Left ventricle myocardium inferior (tissue), 1 donor: ENCODE data around the gene DUOXA1. TPM values are rescaled to one million over a fixed set of nuclear protein-coding genes. Genes with fewer than 3 reads are reported as not detected.

Experiments used
- DNase-seq: peaks from one replicate; pipeline ENCODE4 v3.0.0-alpha.2; 2020
- H3K27ac ChIP-seq: fragments of 200-600 bp; replicated peaks from 2 replicates; pipeline ENCODE4 v1.8.0; 2021
- H3K27me3 ChIP-seq: fragments of 200-600 bp; 2 replicates; pipeline ENCODE4 v1.8.0; 2021; ENCODE audit warnings: low read depth
- H3K36me3 ChIP-seq: fragments of 200-600 bp; 2 replicates; pipeline ENCODE4 v1.8.0; 2021
- H3K4me1 ChIP-seq: fragments of 200-600 bp; 2 replicates; pipeline ENCODE4 v1.8.0; 2021
- H3K4me3 ChIP-seq: fragments of 200-600 bp; 2 replicates; pipeline ENCODE4 v1.8.0; 2021; ENCODE audit warnings: mild to moderate bottlenecking, moderate library complexity
- H3K9me3 ChIP-seq: fragments of 200-600 bp; replicated peaks from 2 replicates; pipeline ENCODE4 v1.8.0; 2021
- intact Hi-C: fragments of 100-400 bp; cut with micrococcal nuclease; formaldehyde crosslinking; loops from one replicate; pipeline ENCODE4 v1.11.0; 2022
- total RNA-seq: library from RNA; stranded (reverse); fragmentation: NEBNext Ultra II Directional; extraction: Animal tissue kit (Norgen Biotek cat#: 25700); gene quantifications from one replicate; pipeline ENCODE4 v1.2.1, GENCODE V29; 2021
- TF ChIP-seq, protein P1 (sequence below): fragments of 200-600 bp; IDR thresholded peaks from 2 replicates; pipeline ENCODE4 v1.8.0; 2021; ENCODE audit warnings: antibody characterized with exemption, mild to moderate bottlenecking, borderline replicate concordance
- donor health status: DM: no; HTN: yes; CAD: no; lungs with severe emphysema.

DUOXA1 gene
- total RNA-seq, 1 donor from 2014 or later: 0.30 TPM

DNA sequence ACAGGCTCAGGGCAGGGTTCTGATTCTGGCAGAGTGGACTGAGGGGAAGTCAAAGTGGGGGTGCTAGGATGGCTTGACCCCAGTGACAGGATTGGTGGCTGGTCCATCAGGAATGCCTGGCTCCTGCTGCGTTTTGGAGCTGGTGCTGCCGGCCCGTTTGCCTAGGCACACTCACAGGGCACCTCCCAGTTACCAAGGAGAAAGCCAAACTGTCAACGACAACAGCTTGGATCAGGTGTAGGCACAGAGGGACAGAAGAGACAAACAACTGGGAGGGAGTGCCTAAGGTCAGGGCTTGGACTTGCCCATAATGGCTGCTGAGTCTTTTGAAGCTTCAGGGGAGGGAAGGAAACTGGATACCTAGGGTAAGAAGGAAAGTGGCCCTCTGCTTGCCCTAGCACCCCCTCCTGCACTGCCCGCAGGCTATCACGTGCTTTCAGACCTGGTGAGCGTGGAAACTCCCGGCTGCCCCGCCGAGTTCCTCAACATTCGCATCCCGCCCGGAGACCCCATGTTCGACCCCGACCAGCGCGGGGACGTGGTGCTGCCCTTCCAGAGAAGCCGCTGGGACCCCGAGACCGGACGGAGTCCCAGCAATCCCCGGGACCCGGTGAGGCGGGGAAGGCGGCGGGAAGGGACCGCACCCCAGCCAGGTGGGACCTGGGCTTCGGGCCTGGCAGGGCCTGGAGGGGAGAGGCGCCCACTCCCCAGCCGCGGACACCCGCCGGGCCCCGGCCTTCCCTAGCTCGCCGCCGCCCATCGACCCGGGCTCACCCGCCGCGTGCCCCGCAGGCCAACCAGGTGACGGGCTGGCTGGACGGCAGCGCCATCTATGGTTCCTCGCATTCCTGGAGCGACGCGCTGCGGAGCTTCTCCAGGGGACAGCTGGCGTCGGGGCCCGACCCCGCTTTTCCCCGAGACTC lies 5.3 kb upstream of the DUOXA1 start:
- H3K4me3 ChIP-seq: peak overlapping the region; percentile 51
- H3K9me3 ChIP-seq: no peaks in the 10 kb centered on the region
- DNase-seq: no peak
- peaks cover 63% of the 10 kb centered on the region for H3K27me3 ChIP-seq
- no peak overlapping the region for H3K27ac ChIP-seq
- H3K36me3 ChIP-seq: no peaks in the 10 kb centered on the region
- intact Hi-C loops: no loop called here
- TF ChIP-seq, protein P1, sequence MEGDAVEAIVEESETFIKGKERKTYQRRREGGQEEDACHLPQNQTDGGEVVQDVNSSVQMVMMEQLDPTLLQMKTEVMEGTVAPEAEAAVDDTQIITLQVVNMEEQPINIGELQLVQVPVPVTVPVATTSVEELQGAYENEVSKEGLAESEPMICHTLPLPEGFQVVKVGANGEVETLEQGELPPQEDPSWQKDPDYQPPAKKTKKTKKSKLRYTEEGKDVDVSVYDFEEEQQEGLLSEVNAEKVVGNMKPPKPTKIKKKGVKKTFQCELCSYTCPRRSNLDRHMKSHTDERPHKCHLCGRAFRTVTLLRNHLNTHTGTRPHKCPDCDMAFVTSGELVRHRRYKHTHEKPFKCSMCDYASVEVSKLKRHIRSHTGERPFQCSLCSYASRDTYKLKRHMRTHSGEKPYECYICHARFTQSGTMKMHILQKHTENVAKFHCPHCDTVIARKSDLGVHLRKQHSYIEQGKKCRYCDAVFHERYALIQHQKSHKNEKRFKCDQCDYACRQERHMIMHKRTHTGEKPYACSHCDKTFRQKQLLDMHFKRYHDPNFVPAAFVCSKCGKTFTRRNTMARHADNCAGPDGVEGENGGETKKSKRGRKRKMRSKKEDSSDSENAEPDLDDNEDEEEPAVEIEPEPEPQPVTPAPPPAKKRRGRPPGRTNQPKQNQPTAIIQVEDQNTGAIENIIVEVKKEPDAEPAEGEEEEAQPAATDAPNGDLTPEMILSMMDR: peak; percentile 21
- H3K4me1 ChIP-seq: peaks cover 9% of the 10 kb centered on the region

DNA sequence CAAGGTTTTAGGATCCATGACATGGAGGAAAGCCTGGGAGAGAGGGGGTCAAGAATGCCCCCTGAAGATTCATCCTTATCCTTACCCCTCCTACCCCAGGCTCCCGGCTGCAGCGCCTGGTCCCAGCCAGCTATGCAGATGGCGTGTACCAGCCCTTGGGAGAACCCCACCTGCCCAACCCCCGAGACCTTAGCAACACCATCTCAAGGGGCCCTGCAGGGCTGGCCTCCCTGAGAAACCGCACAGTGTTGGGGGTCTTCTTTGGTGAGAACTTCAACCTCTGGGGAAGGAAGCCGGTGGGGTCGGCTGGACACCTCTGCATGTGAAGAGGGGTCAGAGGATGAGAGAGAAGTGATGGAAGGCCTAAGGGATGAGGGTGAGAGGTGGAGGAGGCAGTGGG lies 4.4 kb upstream of the DUOXA1 start:
- H3K27ac ChIP-seq: no peak overlapping the region
- no peaks in the 10 kb centered on the region for H3K36me3 ChIP-seq
- H3K4me1 ChIP-seq: peaks cover 18% of the 10 kb centered on the region
- no peak for DNase-seq
- TF ChIP-seq, protein P1: no peak
- no peaks in the 10 kb centered on the region for H3K9me3 ChIP-seq
- H3K4me3 ChIP-seq: no peak overlapping the region
- intact Hi-C loops: no loop called here
- peaks cover 72% of the 10 kb centered on the region for H3K27me3 ChIP-seq

DNA sequence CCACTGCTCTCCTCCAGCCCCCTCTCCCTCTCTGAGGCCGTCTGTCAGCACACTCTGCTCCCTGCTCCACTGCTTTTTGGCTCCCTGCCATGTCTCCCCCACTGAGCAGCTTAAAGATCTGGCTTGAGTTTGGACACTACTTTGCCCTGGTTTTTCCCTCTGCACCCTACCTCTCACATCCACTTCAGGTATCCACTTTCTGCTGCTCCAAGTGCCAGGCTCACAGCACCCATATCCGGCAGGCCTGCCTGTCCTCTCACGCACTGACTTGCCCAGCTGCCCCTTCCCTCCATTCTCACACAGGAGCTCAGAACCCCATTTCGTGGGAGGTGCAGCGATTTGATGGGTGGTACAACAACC lies 3.9 kb upstream of the DUOXA1 start:
- TF ChIP-seq, protein P1: no peak
- Histone ChIP-seq H3K4me1 (peaks cover 23% of the 10 kb centered on the region), H3K4me3 (no peak overlapping the region), H3K36me3 (no peaks in the 10 kb centered on the region), H3K27me3 (peaks cover 77% of the 10 kb centered on the region), H3K9me3 (no peaks in the 10 kb centered on the region), H3K27ac (no peak overlapping the region)
- DNase-seq: no peak
- intact Hi-C loops: no loop called here

DNA sequence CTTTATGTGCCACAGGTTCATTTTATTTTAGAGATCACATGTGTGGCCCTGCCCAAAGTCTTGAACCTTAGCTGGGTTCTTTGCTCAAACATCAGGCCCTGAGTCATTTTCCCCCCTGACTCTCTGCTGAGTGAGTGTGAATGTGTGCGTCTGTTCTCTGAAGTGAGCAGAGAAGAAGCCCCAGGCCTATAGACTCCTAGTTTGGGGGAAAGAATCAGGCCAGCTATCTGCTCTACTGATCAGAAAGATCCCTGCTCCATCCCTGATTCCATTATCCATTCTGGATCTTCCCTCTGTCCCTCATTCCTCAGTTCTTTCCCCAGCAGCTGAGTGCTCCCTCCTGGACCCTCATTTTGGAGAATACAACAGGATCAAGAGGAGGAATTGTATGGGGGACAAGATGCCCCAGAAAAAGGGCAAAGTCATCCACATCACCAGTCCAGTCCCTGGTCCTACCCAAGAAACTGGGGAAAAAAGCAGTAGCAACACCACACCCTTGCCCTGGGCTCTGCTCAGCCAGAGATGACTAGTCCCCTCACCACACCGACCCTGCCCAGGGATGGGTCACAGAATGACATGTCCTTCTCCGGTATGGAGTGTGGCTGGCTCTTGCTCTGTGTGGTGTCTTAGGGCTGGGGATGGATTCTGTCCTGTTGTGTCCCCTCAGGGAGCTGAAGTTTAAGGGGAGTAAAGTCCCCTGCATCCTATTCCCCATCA lies 3.3 kb upstream of the DUOXA1 start:
- Histone ChIP-seq H3K27me3 (peaks cover 83% of the 10 kb centered on the region), H3K27ac (no peak overlapping the region), H3K36me3 (no peaks in the 10 kb centered on the region), H3K4me3 (no peak overlapping the region), H3K4me1 (peaks cover 24% of the 10 kb centered on the region), H3K9me3 (no peaks in the 10 kb centered on the region)
- TF ChIP-seq, protein P1: no peak
- no peak for DNase-seq
- intact Hi-C loops: no loop called here

DNA sequence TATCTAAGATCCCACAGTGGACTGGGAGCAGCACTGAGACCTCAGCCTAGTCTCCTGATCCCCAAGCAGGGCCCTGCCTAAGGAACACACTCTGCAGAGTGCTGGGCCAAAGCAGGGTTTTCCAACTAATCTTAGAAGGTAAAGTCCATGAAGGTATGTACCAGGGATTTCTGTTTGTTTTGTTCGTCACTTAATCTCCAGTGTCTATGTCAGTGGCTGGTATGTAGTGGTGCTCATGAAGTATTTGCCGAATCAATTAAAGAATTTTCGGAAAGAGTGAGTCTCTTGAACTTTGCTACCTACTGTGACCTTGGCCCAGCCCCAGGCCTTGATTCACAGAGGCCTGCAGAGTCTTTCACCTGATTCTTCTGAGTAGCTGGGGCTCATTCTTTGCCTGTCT lies 1.8 kb upstream of the DUOXA1 start:
- H3K27me3 ChIP-seq: peaks cover 84% of the 10 kb centered on the region
- peaks cover 24% of the 10 kb centered on the region for H3K4me1 ChIP-seq
- no peak for DNase-seq
- H3K36me3 ChIP-seq: no peaks in the 10 kb centered on the region
- no peaks in the 10 kb centered on the region for H3K9me3 ChIP-seq
- H3K27ac ChIP-seq: no peak overlapping the region
- TF ChIP-seq, protein P1: no peak
- H3K4me3 ChIP-seq: no peak overlapping the region
- intact Hi-C loops: no loop called here
